HG03280 (cell line): ENCODE results near the gene KRTAP3-3.
"Not testable (repeated sequence)": the region's sequence is repeated elsewhere in the genome, so short reads cannot be mapped to it uniquely, and the experiment has no call there.

Experiments
- ATAC-seq: cut with Tn5 transposase; IDR thresholded peaks from one replicate; pipeline ENCODE4 v1.9.1; 2021; ENCODE audit warnings: mild to moderate bottlenecking, moderate library complexity; ENCODE audit not compliant: unreplicated experiment

Gene KRTAP3-3

DNA sequence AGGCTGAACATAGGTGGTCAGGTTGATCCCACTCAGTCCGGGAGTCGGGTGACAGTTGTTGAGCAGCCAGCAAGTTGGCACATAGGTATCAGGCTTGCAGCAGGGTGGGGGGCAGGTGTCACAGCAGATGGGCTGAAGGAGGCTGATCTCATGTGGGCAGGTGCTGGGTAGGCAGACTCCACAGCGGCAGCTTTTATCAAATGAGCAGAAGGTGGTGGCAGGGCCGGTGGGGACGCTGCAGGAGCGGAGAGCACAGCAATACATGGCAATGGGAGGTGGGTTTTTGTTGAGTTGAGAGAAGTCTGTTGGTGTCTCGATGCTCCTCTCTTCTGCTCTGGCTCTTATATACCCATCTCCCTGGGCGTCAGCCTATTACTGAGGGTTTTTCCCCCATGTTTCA lies 14.8 kb upstream of the KRTAP3-3 start, which contains the start of gene KRTAP3-1:
TSS of gene KRTAP3-1 (minus strand) at position 318 of the 400 bp plus-strand sequence. CDS start at position 264, 54 bp downstream.
- no peak for ATAC-seq

GRCh38 chr17:41004397-41004796 lies 10.4 kb upstream of the KRTAP3-3 start:
- ATAC-seq: no peak

GRCh38 chr17:41003926-41004325 lies 10.0 kb upstream of the KRTAP3-3 start:
- ATAC-seq: no peak

DNA sequence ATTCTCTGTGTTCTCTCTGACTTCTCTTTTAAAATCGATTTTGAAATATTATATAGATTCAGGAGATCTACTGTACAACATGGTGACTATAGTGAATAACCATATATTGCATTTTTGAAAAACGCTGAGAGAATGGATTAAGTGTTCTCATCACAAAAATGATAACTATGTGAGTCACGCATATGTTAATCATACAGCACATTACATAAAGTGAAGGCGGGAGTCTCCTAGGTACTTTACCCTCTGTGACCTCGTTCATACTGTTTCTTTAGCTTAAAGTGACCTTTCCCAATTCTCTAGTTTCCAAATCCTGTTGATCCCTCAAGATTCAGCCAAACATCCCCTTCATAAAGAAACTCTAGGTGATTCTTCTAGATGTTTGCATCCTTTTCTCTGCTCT lies 8.8 kb upstream of the KRTAP3-3 start:
- ATAC-seq: no peak

GRCh38 chr17:41001795-41002194 lies 7.8 kb upstream of the KRTAP3-3 start:
- ATAC-seq: no peak

DNA sequence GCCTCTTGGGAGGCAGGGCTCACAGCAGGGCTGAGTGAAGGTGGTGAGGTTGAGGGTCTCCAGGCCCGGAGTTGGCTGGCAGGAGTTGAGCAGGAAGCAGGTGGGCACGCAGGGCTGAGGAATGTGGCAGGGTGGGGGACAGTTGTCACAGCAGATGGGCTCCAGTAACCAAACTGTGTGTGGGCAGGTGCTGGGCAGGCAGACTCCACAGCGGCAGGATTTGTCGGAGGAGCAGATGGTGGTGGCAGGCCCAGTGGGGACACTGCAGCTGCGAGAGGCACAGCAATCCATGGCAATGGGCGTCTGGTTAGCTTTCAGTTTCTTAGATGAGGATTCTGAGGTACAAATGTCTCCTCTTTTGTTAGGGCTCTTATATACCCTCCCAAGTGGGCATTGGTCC lies 5.6 kb upstream of the KRTAP3-3 start, which contains the start of gene KRTAP3-2:
TSS of gene KRTAP3-2 (minus strand) at position 344 of the 400 bp plus-strand sequence. CDS start at position 291, 53 bp downstream.
- not testable (repeated sequence) for ATAC-seq

DNA sequence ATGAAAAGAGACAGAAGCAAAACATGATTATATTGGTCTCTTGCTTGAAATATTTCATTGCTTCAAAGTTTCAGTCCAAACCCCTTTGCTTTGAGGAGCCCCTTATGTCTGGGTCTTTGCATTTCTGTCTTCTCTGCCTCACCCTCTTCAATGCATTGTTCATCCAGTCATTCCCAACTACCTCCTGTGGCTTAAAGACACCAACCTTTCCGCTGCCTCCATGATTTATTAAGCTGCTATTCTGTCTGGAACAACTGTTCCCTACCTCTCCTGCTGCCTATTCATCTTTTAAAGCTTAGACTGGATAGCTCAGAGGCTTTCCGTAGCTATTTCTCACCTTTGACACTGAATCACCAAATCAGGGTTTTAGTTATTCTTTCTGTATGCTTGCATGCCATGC lies 3.4 kb upstream of the KRTAP3-3 start:
- ATAC-seq: no peak

GRCh38 chr17:40996829-40997228 lies 2.9 kb upstream of the KRTAP3-3 start:
- no peak for ATAC-seq

- no peak for ATAC-seq
Measured at GRCh38 chr17:40995116-40995515, 1.2 kb upstream of the KRTAP3-3 start.

GRCh38 chr17:40993084-40993483 lies 880 bp downstream of the KRTAP3-3 start:
- ATAC-seq: no peak

- no peak for ATAC-seq
Measured at GRCh38 chr17:40992666-40993065, 1.3 kb downstream of the KRTAP3-3 start.

- ATAC-seq: no peak
Measured at GRCh38 chr17:40986920-40987319, 7.0 kb downstream of the KRTAP3-3 start.

GRCh38 chr17:40984226-40984625 lies 9.7 kb downstream of the KRTAP3-3 start, which contains the start of gene KRT40:
TSS of gene KRT40 (minus strand) at chr17:40984326. CDS start at chr17:40984273, 53 bp downstream.
- no peak for ATAC-seq

- no peak for ATAC-seq
Measured at GRCh38 chr17:40981115-40981514, 12.8 kb downstream of the KRTAP3-3 start.

DNA sequence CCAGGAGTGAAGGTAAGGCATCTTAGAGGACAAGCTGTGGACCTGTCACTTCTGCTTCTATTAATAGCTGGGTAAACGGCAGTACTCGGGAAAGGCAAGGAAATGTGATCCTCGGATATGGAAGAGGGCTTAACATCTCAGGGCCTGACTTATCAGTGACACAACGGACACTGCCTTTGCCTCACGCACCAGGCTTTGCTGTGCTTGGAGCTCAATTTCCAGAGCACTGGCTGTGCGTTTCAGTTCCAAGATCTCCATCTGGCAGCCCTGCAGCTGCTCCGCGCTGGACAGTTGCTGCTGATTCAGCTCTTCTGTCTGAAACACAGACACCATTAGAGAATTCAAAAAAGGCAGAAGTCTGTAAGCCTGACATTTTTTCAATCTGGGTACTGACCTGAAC lies 13.4 kb downstream of the KRTAP3-3 start:
- no peak for ATAC-seq

GRCh38 chr17:40980117-40980516 lies 13.8 kb downstream of the KRTAP3-3 start:
- ATAC-seq: no peak

- ATAC-seq: no peak
Measured at GRCh38 chr17:40978575-40979151, 15.3 kb downstream of the KRTAP3-3 start.

DNA sequence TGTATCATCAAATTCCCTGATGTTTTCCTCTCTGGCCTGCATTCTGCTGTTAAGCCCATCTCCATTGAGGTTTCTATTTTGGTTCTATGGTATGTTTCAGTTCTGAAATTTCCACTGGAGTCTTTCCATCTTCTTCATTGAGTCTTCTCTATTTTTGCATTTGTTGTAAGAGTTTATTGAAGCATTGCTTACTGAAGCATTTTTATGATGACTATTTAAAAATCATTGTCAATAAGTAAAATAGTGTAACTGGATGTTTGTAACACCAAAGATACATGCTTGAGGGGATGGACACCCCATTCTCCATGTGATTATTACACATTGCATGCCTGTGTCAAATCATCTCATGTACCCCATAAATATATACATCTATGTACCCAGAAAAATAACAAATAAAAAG lies 18.4 kb downstream of the KRTAP3-3 start:
- ATAC-seq: no peak

DNA sequence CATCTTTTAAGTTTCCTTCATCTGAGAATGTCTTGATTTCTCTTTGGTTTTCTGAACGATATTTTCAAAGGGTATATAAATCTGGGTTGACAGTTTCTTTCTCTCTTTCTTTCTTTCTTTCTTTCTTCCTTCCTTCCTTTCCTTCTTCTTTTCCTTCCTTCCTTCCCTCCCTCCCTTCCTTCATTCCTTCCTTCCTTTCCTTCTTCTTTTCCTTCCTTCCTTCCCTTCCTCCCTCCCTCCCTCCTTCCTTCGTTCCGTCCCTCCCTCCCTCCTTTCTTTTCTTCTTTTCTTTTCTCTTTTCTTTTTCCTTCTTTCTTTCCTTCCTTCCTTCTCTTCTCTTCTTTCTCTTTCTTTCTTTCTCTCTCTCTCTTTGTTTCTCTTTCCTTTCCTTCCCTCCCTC lies 19.6 kb downstream of the KRTAP3-3 start:
- no peak for ATAC-seq

- ATAC-seq: no peak
Measured at GRCh38 chr17:40967582-40967981, 26.4 kb downstream of the KRTAP3-3 start.

GRCh38 chr17:40966848-40967247 lies 27.1 kb downstream of the KRTAP3-3 start, which contains the start of gene KRT39:
TSS of gene KRT39 (minus strand) at chr17:40966948. CDS start at chr17:40966856, 92 bp downstream.
- no peak for ATAC-seq

- ATAC-seq: no peak
Measured at GRCh38 chr17:40963838-40964237, 30.1 kb downstream of the KRTAP3-3 start.

DNA sequence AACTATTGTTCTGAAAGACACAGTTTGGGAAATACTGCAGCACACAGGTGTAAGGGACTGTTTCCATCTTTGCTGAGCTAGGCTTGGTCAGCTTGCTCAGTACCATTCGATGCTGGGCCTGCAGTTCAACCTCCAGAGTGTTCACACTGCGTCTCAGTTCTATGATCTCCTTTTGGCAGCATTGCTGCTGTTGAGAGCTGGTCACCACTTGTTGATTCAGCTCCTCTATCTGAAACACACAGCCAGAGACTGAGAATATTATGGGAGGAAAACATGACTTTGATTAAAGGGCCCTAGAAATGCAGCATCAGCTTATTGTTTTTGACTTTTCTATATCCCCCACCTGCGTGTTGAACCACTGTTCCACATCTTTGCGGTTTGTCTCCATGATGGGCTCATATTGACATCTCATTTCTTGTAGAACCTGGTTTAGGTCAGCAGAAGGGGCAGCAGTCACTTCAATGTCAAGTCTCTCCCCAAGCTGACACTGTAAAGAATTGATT lies 31.9 kb downstream of the KRTAP3-3 start:
- no peak for ATAC-seq
